HG02798 (cell line): ENCODE measurements around the gene CRYAB.
A peak's percentile ranks its signal among the peaks of the same experiment; 100 is the strongest.
"Not testable (repeated sequence)": the region's sequence is repeated elsewhere in the genome, so short reads cannot be mapped to it uniquely, and the experiment has no call there.

Experiments
- ATAC-seq: cut with Tn5 transposase; IDR thresholded peaks from one replicate; pipeline ENCODE4 v1.9.1; 2021; ENCODE audit warnings: mild to moderate bottlenecking; ENCODE audit not compliant: unreplicated experiment, poor library complexity

CRYAB gene

GRCh38 chr11:111910676-111911562 lies 651 bp downstream of the CRYAB start:
- no peak for ATAC-seq

- no peak for ATAC-seq
Observed at GRCh38 chr11:111909378-111909777, 2.2 kb downstream of the CRYAB start.

GRCh38 chr11:111908639-111909305 lies 2.8 kb downstream of the CRYAB start:
- ATAC-seq, result no peak

DNA sequence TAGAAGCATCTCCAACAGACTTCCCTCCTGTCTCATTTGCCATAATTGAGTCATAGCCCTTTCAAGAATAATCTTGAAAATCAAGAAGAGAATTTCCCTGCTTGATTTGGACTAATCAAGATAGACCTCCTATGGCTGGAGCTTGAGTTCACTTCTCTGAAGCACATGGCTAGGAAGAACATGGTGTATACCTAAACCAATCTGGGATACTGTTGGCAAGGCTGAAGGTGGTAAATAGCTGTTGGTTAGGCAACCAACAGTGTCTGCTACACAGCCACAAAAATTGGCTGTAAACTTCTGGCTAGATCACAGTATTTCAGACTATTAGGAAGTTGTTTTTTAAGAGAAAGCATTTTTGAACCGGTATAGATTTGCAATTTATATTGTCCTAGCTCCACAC lies 4.9 kb downstream of the CRYAB start:
- no peak for ATAC-seq

GRCh38 chr11:111905411-111905810 lies 6.2 kb downstream of the CRYAB start:
- ATAC-seq, result no peak

GRCh38 chr11:111886844-111887243 lies 24.7 kb downstream of the CRYAB start:
- ATAC-seq, result no peak

DNA sequence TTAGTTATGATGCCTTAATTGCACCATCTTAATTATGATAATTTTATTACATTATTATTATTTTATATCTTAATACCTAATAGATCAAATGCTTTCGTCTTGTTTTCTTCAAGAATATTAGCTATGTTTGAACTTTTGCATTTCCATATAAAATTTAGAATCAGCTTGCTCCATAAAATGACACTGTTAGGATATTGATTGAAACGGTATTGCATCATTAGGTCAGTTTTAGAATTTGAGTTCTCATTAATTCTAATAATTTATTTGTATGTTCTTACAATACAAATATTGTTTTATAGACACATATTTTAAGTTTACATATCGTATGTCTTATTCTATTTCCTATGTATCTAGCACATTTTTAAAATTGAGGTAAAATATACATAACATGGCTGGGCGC lies 25.5 kb downstream of the CRYAB start:
- no peak for ATAC-seq

- ATAC-seq, result not testable (repeated sequence)
Observed at GRCh38 chr11:111885053-111885452, 26.5 kb downstream of the CRYAB start.

DNA sequence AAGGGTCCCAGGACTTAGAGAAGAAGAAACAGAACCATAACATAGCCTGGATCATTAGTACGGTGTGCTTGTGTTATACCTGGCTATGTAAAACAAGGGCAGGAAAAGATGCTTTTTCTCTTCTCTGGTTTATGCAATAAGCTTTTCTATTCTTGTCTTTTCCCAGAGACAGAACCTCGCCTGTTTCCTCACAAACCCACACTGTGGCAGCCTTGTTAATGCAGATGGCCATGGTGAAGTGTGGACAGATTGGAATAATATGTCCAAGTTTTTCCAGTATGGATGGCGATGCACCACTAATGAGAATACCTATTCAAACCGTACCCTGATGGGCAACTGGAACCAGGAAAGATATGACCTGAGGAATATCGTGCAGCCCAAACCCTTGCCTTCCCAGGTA lies 29.4 kb downstream of the CRYAB start:
- no peak for ATAC-seq

DNA sequence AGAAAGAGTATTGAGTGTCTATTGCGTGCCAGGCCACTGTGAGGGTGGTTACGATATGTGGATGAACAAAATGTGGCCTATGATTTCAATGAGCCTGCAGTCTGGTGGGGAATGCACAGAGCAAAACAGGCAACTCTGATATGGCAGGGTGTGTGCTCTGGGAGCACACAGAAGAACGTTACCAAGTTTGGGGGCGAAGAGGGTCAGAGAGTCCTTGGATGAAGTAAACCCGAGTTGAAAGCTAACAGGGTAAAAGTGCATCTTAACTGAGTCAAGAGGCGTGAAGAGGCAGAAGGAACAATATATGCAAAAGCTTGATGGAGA lies 32.0 kb downstream of the CRYAB start:
- ATAC-seq, result no peak

DNA sequence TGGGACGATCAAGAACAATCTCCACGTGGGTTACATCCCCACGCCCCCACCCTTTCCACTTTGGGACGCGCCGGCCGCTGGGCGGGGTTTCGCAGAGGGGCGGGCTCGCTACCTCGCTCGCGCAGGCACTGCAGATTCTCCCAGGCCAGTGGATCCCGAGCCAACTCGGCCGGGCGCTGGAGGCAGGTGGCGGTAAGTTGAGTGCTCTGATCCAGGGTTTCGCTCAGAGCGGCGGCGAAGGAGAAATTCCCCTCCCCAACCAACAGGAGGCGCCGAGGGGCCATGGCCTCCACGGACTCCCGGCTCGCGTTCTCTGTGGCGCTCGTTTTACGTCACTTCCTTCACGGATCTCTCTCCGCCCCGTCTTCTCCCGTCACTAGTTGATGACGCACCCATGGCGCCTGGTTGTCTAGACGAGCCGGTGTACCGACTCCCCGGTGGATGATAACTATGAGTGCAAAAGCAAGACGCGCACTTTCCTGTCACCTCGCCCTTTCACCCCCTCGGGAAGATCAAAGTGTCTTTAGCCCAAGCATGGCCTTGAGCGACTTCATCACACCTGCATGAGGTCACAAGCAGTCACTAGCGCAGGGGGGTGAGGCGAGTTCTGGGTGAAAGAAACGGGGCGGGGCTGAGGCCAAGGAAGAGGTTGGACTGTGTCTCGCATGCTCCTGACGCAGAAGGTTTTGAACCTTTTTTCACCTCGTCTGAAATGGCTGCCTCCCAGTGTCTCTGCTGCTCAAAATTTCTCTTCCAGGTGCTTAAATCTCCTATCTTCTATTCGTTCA lies 32.5 kb downstream of the CRYAB start, which contains the start of the genes CFAP68 and FDXACB1:
TSS of gene CFAP68 (plus strand) at position 693 of the 788 bp plus-strand sequence. CDS start at position 713, 20 bp downstream.
TSS of gene FDXACB1 (minus strand) at position 317 of the 788 bp plus-strand sequence. CDS start at position 284, 33 bp downstream.
- ATAC-seq, result peak; percentile 94

DNA sequence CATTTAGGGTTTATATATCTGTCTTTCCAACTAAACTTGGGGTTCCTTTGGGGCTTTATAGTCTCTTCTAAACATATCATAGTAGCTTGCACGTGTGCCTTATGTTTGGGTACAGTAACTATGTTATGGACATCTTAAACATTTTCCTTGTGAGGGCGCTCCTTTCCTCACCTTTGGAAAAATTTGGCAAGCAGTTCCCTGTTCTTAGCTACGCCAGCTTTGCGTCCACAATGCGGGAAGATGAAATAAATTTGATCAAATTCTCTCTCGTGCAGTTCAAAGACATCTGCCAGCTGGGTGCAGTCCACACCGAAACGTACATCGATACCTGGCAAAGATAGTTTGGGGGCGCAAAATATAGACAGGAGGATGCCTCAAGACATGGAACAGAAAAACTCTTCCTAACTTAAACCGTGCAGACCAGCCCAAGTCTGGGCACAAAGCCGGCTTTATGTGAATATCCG lies 33.2 kb downstream of the CRYAB start:
- peak; percentile 8 for ATAC-seq

- ATAC-seq, result no peak
Observed at GRCh38 chr11:111871693-111872161, 39.8 kb downstream of the CRYAB start.

DNA sequence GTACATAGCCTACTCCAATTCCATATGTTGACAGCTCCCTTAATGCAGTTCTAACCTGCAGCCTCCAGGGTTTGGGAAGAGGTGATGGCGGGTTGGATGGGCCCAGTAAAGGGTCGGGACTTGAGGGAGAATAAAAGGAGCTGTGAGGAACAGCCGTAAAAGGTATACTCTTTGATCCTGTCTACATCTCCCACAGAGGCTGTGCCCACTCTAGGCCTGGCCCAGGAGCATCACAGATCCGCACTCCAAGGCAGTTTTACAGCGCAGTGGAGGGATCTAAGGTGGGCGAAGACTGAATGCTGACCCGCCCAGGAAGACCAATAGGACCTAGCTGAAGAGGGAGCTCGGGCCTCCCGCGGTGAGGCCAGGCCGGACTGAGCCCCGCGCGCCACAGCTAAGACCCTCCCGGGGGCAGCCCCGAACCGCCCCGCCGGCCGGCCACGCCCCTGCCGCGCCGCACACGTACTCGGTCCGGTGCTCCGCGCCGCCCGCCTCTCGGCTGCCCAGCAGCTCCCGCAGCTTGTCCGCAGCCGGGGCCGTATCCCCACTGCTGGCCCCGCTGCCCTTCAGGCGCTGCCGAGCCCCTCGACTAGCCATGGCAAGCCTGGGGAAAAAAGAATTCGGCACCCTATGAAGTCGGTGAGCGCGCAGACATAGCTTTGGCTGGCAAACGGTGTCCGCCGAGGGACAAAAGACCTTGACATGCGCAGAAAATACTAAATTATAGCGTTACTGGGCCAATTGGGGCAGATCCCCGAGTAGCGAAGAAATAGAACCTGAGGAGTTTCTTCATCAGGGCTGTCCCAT lies 40.5 kb downstream of the CRYAB start, which contains the start of gene ALG9:
TSS of gene ALG9 (minus strand) at position 696 of the 807 bp plus-strand sequence. CDS start at position 597, 99 bp downstream.
- peak; percentile 94 for ATAC-seq

DNA sequence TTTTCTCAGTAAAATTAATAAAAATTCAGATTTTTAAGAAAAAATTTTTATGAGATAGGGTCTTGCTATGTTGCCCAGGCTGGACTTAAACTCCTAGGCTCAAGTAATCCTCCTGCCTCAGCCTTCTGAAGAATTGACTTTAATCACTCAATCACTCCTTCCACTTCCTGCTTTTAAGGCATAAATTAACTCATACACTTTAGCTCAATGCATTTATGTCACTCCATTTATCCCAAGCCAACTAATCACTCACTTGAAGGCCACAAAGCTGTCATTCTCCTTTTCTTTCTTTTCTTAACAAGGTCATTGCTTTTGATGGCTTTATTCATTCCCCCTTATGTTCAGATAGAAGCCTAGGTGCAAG lies 41.1 kb downstream of the CRYAB start:
- peak; percentile 5 for ATAC-seq

GRCh38 chr11:111870113-111870512 lies 41.5 kb downstream of the CRYAB start:
- no peak for ATAC-seq

DNA sequence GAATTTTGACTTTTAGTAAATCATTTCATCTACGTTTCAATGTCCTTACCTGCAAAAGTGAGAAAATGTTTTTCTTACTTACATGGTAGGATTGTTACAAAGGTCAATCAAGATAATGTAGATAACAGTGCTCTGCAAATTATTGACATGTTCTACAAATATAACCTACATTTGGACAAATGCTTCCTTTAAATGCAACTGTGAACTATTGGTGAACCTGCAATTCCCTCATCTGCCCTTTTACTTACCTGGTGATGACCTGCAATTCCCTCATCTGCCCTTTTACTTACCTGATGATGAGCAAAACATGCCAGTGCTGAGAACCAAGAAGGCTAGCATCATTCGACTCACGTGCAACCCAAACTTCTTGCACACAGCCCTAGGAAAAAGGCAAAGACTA lies 51.3 kb downstream of the CRYAB start:
- no peak for ATAC-seq
